ENCODE measurements around the gene OGDHL. TPM values are rescaled to one million over a fixed set of nuclear protein-coding genes. Genes with fewer than 3 reads are reported as not detected.

Gene OGDHL
- total and polyA plus RNA-seq, 7 donors, result 0.46 to 6.1 (median 1.2) TPM

DNA sequence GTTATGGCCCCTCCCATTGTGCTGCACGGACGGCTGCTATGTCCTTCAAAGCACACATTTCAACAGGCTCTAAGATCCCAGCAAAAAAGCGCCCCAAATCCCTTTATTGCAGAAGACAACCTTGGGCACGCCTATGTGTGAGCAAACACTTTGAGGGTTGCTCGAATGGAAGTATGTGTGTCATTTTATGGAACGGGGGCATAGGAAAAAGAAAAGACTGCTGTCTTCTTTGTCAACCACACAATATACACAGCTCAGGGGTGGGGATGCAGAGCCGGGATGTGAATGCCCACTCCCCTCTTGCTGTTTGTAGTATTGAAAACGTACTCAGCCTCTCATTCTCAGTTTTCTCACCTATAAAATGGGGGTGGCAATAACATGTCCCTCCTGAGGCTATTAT is 50.6 kb downstream of the OGDHL start:
- Histone ChIP-seq H3K27me3 (no peaks in the 10 kb centered on the region), H3K36me3 (no peaks in the 10 kb centered on the region), H3K4me3 (no peak overlapping the region), H3K4me1 (no peaks in the 10 kb centered on the region), H3K9me3 (peaks cover 0 to 4% (median 0%) of the 10 kb centered on the region in 4 donors), H3K27ac (no peak overlapping the region)
- TF ChIP-seq POLR2AphosphoS5 (IDR thresholded peaks at IDR 0.05) (no peak), CTCF (IDR thresholded peaks at IDR 0.05) (no peak), EP300 (IDR thresholded peaks at IDR 0.05) (no peak), POLR2A (IDR thresholded peaks at IDR 0.05) (no peak)
- intact Hi-C loops (cut with DNase I), result no loop called here
- 19 to 55% methylated on average over 8 of the region's 8 CpGs for WGBS, 2 donors
- no peak for DNase-seq

GRCh38 chr10:49710966-49711365 is 51.2 kb downstream of the OGDHL start:
- WGBS, 2 donors, result 81 to 86% methylated on average over 6 of the region's 6 CpGs
- H3K27me3 ChIP-seq, result no peaks in the 10 kb centered on the region
- H3K4me1 ChIP-seq, result no peaks in the 10 kb centered on the region
- no peak overlapping the region for H3K27ac ChIP-seq
- intact Hi-C loops (cut with DNase I), result no loop called here
- TF ChIP-seq EP300 (IDR thresholded peaks at IDR 0.05), result no peak
- no peak for TF ChIP-seq POLR2A (IDR thresholded peaks at IDR 0.05)
- no peak for TF ChIP-seq CTCF (IDR thresholded peaks at IDR 0.05)
- TF ChIP-seq POLR2AphosphoS5 (IDR thresholded peaks at IDR 0.05), result no peak
- no peak for DNase-seq
- no peak overlapping the region for H3K4me3 ChIP-seq
- H3K9me3 ChIP-seq, result peaks cover 0 to 4% (median 0%) of the 10 kb centered on the region in 4 donors
- H3K36me3 ChIP-seq, result no peaks in the 10 kb centered on the region

GRCh38 chr10:49709934-49710333 is 52.2 kb downstream of the OGDHL start:
- WGBS, 2 donors, result 60 to 77% methylated on average over 5 of the region's 5 CpGs
- no peak for TF ChIP-seq CTCF (IDR thresholded peaks at IDR 0.05)
- no peak for TF ChIP-seq EP300 (IDR thresholded peaks at IDR 0.05)
- no peak for TF ChIP-seq POLR2A (IDR thresholded peaks at IDR 0.05)
- TF ChIP-seq POLR2AphosphoS5 (IDR thresholded peaks at IDR 0.05), result no peak
- intact Hi-C loops (cut with DNase I), result no loop called here
- no peaks in the 10 kb centered on the region for H3K36me3 ChIP-seq
- DNase-seq, result no peak
- no peak overlapping the region for H3K4me3 ChIP-seq
- peaks cover 0 to 4% (median 0%) of the 10 kb centered on the region in 4 donors for H3K9me3 ChIP-seq
- H3K27me3 ChIP-seq, result no peaks in the 10 kb centered on the region
- no peaks in the 10 kb centered on the region for H3K4me1 ChIP-seq
- H3K27ac ChIP-seq, result no peak overlapping the region

DNA sequence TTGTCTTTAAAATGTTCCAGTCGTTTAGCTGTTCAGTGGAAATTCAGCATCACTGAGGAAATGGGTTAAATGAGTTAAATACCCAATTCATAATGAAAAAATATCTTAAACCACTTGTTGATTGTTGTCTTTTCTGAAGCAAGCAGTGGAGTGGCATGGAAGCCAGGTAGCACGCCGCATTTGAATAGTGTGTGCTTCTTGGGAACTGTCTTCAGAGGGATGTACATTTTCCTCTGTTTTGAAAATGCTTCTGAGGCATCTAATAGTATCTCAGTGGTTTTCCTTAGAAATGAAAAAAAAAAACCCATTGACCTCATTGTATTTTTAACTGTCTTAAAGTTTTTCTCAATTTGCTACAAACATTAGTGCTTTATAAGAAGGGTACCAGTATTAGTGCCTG is 54.5 kb downstream of the OGDHL start:
- H3K9me3 ChIP-seq, result no peaks in the 10 kb centered on the region
- no peak for DNase-seq
- H3K4me3 ChIP-seq, result no peak overlapping the region
- TF ChIP-seq POLR2AphosphoS5 (IDR thresholded peaks at IDR 0.05) (no peak), POLR2A (IDR thresholded peaks at IDR 0.05) (no peak), EP300 (IDR thresholded peaks at IDR 0.05) (no peak), CTCF (IDR thresholded peaks at IDR 0.05) (no peak)
- H3K27me3 ChIP-seq, result no peaks in the 10 kb centered on the region
- H3K4me1 ChIP-seq, result no peaks in the 10 kb centered on the region
- H3K36me3 ChIP-seq, result no peaks in the 10 kb centered on the region
- intact Hi-C loops (cut with DNase I), result no loop called here
- WGBS, 2 donors, result 81 to 84% methylated on average over 3 of the region's 3 CpGs
- H3K27ac ChIP-seq, result no peak overlapping the region

DNA sequence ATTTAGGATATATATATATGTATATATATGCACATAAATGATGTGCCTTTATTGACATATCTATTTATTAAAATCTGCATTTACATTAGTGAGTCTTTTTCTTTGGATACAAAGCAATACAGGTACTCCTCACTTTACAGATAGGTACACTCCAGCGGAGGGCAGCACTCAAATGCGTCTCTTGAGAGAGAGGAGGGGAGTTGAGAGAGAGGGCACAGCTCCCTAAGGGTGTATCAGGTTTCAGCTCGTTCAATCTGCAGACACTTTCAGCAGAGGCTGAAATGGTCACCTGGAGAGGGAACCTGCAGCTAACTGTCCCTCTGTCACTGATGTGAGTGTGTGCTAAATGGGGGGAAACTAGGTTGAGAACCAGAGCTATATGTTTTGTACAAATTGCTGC is 61.1 kb downstream of the OGDHL start:
- Histone ChIP-seq H3K27ac (no peak overlapping the region), H3K4me3 (no peak overlapping the region), H3K9me3 (no peaks in the 10 kb centered on the region), H3K36me3 (no peaks in the 10 kb centered on the region), H3K4me1 (no peaks in the 10 kb centered on the region), H3K27me3 (no peaks in the 10 kb centered on the region)
- DNase-seq, result no peak
- intact Hi-C loops (cut with DNase I), result no loop called here
- 7 to 17% methylated on average over 3 of the region's 3 CpGs for WGBS, 2 donors
- TF ChIP-seq POLR2A (IDR thresholded peaks at IDR 0.05) (no peak), EP300 (IDR thresholded peaks at IDR 0.05) (no peak), CTCF (IDR thresholded peaks at IDR 0.05) (no peak), POLR2AphosphoS5 (IDR thresholded peaks at IDR 0.05) (no peak)

All from sigmoid colon (tissue), 7 donors.